GM23248 (cell line): Measurements from ENCODE around the gene GHR. TPM values are rescaled to one million over a fixed set of nuclear protein-coding genes. Genes with fewer than 3 reads are reported as not detected.
"Not testable (repeated sequence)": the region's sequence is repeated elsewhere in the genome, so short reads cannot be mapped to it uniquely, and the experiment has no call there.

Source experiments
- DNase-seq: peaks from one replicate; pipeline ENCODE4 v3.0.0-alpha.2; 2015
- H2AFZ ChIP-seq: fragments of 200-600 bp; sonication (generic); 2 replicates; pipeline ENCODE4 v1.6.1; 2016; ENCODE audit warnings: antibody characterized with exemption
- H3F3A ChIP-seq: fragments of 200-600 bp; sonication (generic); 2 replicates; pipeline ENCODE4 v1.6.1; 2016; ENCODE audit warnings: mild to moderate bottlenecking, antibody characterized with exemption, mixed run types; ENCODE audit not compliant: insufficient read depth
- H3K27ac ChIP-seq: fragments of 200-600 bp; sonication (generic); 2 replicates; pipeline ENCODE4 v1.5.1; 2016; ENCODE audit warnings: mild to moderate bottlenecking
- H3K27me3 ChIP-seq: fragments of 200-600 bp; sonication (generic); replicated peaks from 2 replicates; pipeline ENCODE4 v1.6.1; 2016; ENCODE audit warnings: mild to moderate bottlenecking; ENCODE audit not compliant: insufficient read depth
- H3K36me3 ChIP-seq: fragments of 200-600 bp; sonication (generic); 2 replicates; pipeline ENCODE4 v1.6.1; 2016; ENCODE audit warnings: low read depth, mild to moderate bottlenecking
- H3K4me1 ChIP-seq: fragments of 200-600 bp; sonication (generic); 2 replicates; pipeline ENCODE4 v1.6.1; 2016; ENCODE audit warnings: mild to moderate bottlenecking; ENCODE audit not compliant: insufficient read depth
- H3K4me2 ChIP-seq: fragments of 200-600 bp; sonication (generic); one replicate; pipeline ENCODE4 v1.6.1; 2016; ENCODE audit warnings: mild to moderate bottlenecking; ENCODE audit not compliant: unreplicated experiment
- H3K4me3 ChIP-seq: fragments of 200-600 bp; sonication (generic); 2 replicates; pipeline ENCODE4 v1.5.1; 2016; ENCODE audit warnings: mild to moderate bottlenecking
- H3K79me2 ChIP-seq: fragments of 200-600 bp; sonication (generic); 2 replicates; pipeline ENCODE4 v1.6.1; 2016; ENCODE audit warnings: mild to moderate bottlenecking; ENCODE audit not compliant: insufficient read depth
- H3K9ac ChIP-seq: fragments of 200-600 bp; sonication (generic); 2 replicates; pipeline ENCODE4 v1.6.1; 2016; ENCODE audit warnings: mild to moderate bottlenecking
- H3K9me2 ChIP-seq: fragments of 200-600 bp; sonication (generic); 2 replicates; pipeline ENCODE4 v1.6.1; 2016; ENCODE audit warnings: mixed run types, mild to moderate bottlenecking, moderate library complexity; ENCODE audit not compliant: insufficient read depth
- H3K9me3 ChIP-seq: fragments of 200-600 bp; sonication (generic); one replicate; pipeline ENCODE4 v1.6.1; 2017; ENCODE audit warnings: low read depth
- H4K20me1 ChIP-seq: fragments of 200-600 bp; sonication (generic); 2 replicates; pipeline ENCODE4 v1.6.0; 2016; ENCODE audit not compliant: insufficient read depth
- EZH2 ChIP-seq: fragments of 200-600 bp; sonication (generic); IDR thresholded peaks from 2 replicates; pipeline ENCODE4 v1.6.1; 2018; ENCODE audit warnings: antibody characterized with exemption, mild to moderate bottlenecking; ENCODE audit not compliant: insufficient read depth, poor library complexity, severe bottlenecking
- EZH2phosphoT487 ChIP-seq: fragments of 200-600 bp; sonication (generic); IDR thresholded peaks from 2 replicates; pipeline ENCODE4 v1.6.1; 2018; ENCODE audit warnings: antibody characterized with exemption, moderate library complexity, mild to moderate bottlenecking, low read depth; ENCODE audit not compliant: insufficient read depth
- WGBS, 2 experiments: methylation state at CpG; one replicate each; pipeline ENCODE4 v1.1.6; 2015 to 2017; ENCODE audit warnings: low lambda C conversion rate in 2 of 2, low coverage in 1 of 2; ENCODE audit errors: missing lambda C conversion rate in 2 of 2; 5-methylcytosine and 5-hydroxymethylcytosine counted together
- in situ Hi-C: fragments of 300-500 bp; cut with MboI; formaldehyde crosslinking; loops from 2 replicates; pipeline ENCODE4 v1.15.0; 2020
- polyA plus RNA-seq: library from polyadenylated mRNA; unstranded; fragments of >200 nt; fragmentation: Nextera tagmentation; extraction: Ambion mirVana; gene quantifications from 2 replicates; pipeline ENCODE4 v1.2.1, GENCODE V29; 2016
- total RNA-seq: library from RNA; depleted of rRNA; stranded (reverse); fragments of >200 nt; shearing (Covaris generic); gene quantifications from 2 replicates; pipeline ENCODE4 v1.2.3, GENCODE V29; 2014

Gene GHR
- total and polyA plus RNA-seq, 2 experiments from 2014 or later: 0.64 to 1.5 TPM

DNA sequence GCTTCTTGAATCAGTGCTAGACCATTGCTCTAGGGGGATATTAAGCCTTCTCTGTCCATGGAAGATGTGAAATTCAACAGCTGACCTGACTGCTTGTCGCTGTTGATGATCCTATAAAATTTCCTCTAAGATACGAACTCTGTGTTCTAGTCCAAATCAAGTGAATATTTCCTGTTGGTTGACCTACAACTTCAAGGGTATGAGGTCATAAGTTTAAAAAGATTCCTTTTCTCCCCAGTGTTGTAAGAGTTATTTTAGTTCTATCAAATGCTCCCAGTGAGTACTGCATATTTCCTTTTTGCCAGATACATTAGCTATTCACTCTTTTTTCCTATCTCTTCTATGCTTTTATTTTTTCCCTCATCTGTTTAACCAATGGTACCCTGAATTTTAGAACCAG lies 230.5 kb downstream of the GHR start:
- H2AFZ ChIP-seq: no peak overlapping the region
- no peaks in the 10 kb centered on the region for H3K36me3 ChIP-seq
- TF ChIP-seq EZH2phosphoT487 (no peak), EZH2 (no peak)
- in situ Hi-C loops: no loop called here
- DNase-seq: no peak
- H3K79me2 ChIP-seq: no peaks in the 10 kb centered on the region
- no peak overlapping the region for H3K4me3 ChIP-seq
- WGBS, 2 experiments: 80% methylated on average over 2 of the region's 2 CpGs
- no peaks in the 10 kb centered on the region for H3F3A ChIP-seq
- no peak overlapping the region for H3K9ac ChIP-seq
- H3K9me2 ChIP-seq: no peaks in the 10 kb centered on the region
- H3K27me3 ChIP-seq: no peaks in the 10 kb centered on the region
- no peak overlapping the region for H3K27ac ChIP-seq
- no peak overlapping the region for H3K4me2 ChIP-seq
- H3K9me3 ChIP-seq: no peaks in the 10 kb centered on the region
- no peaks in the 10 kb centered on the region for H3K4me1 ChIP-seq
- H4K20me1 ChIP-seq: no peaks in the 10 kb centered on the region

DNA sequence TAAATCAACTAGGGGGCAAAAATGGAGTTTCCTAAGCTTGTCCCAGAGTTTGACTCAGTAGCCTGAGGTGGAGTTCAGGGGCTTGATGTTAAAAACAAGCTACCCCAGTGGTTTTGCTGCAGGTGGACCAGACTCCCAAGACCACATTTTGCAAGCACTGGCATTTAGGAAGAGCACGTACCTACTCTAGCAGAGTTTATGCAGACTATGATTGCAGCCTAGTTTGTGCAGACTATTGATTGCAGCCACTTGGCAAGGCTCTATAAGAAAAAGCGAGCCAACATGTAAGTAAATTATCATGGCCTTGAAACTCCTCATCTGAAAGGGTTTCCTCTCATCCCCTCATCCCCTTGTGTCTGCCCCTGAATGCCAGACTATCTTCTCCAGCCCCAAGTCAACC lies 231.4 kb downstream of the GHR start:
- no peaks in the 10 kb centered on the region for H3K79me2 ChIP-seq
- in situ Hi-C loops: no loop called here
- WGBS, 2 experiments: 83 to 85% methylated on average over 2 of the region's 2 CpGs

DNA sequence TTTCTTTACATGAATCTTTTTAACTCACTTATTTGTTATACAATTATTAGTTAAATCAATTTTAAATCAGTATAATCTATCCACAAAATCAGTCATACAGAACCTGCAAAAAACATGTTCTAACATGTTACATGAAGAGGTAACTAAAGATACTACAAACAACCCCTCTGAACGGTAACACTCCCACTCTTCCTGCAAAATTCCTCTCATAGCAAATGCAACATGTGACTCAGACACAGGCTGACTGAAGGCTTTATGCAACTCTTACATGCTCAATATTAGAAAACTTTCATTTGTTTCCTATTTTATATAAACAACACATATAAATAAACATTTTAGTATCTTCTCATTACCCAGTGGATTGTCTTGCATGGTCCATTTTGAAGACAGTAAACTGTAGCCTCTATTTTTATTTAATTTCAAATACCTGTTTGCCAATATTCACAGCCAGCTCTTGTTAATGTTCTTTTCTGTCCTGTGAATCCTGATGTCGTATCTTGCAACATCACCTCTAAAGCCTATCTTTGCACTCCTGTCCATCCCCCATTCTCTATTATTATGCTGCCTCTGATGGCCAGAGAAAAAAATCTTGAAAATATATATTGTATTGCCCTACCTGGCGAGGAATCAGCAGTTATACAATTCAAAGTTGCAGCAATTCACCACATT lies 232.9 kb downstream of the GHR start:
- TF ChIP-seq EZH2: no peak
- no peak for TF ChIP-seq EZH2phosphoT487
- no peak overlapping the region for H3K9ac ChIP-seq
- peak overlapping the region; percentile 18 for H3K4me3 ChIP-seq
- WGBS, 2 experiments: 40 to 43% methylated on average over 3 of the region's 3 CpGs
- no peaks in the 10 kb centered on the region for H4K20me1 ChIP-seq
- no peaks in the 10 kb centered on the region for H3K36me3 ChIP-seq
- H3K9me2 ChIP-seq: no peaks in the 10 kb centered on the region
- no peaks in the 10 kb centered on the region for H3K27me3 ChIP-seq
- H3K4me2 ChIP-seq: peak overlapping the region; percentile 2
- no peaks in the 10 kb centered on the region for H3K79me2 ChIP-seq
- peak; percentile 47 for DNase-seq
- H3K4me1 ChIP-seq: no peaks in the 10 kb centered on the region
- H3K27ac ChIP-seq: no peak overlapping the region
- in situ Hi-C loops: no loop called here
- H2AFZ ChIP-seq: peak overlapping the region; percentile 35; the same call in 1 of the 2 replicates
- H3K9me3 ChIP-seq: no peaks in the 10 kb centered on the region
- no peaks in the 10 kb centered on the region for H3F3A ChIP-seq

More for the DNA sequence above, 231.4 kb downstream of the GHR start:
- Histone ChIP-seq H3K4me3 (no peak overlapping the region), H3K27ac (no peak overlapping the region), H3K27me3 (no peaks in the 10 kb centered on the region), H4K20me1 (no peaks in the 10 kb centered on the region), H3K4me1 (no peaks in the 10 kb centered on the region), H3K9ac (no peak overlapping the region), H3K9me2 (no peaks in the 10 kb centered on the region), H3K4me2 (no peak overlapping the region), H3K36me3 (no peaks in the 10 kb centered on the region), H3F3A (no peaks in the 10 kb centered on the region), H2AFZ (no peak overlapping the region), H3K9me3 (no peaks in the 10 kb centered on the region)
- TF ChIP-seq EZH2 (no peak), EZH2phosphoT487 (no peak)
- no peak for DNase-seq

DNA sequence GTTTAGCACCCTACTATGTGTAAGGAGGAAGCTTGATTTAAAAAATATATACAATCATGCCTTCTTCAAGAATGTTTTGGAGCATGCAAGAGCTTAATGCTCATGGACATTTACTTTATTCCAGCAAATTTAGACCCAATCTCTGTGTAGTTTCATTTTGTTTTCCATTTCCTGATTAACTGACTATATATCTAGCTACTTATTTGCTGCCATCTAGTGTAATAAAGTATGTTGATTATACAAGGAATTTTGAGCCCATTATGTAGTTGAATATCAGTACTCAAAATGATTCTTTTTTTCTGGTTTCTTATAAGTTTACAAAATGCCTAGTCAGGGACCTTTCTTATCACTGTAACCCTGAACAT lies 233.4 kb downstream of the GHR start:
- Histone ChIP-seq H3K4me2 (peak overlapping the region; percentile 2), H3K79me2 (no peaks in the 10 kb centered on the region), H3K36me3 (no peaks in the 10 kb centered on the region), H4K20me1 (no peaks in the 10 kb centered on the region), H3K27me3 (no peaks in the 10 kb centered on the region), H3K4me3 (peak overlapping the region; percentile 18), H3F3A (no peaks in the 10 kb centered on the region), H2AFZ (peak overlapping the region; percentile 35; the same call in 1 of the 2 replicates), H3K9me2 (no peaks in the 10 kb centered on the region), H3K4me1 (no peaks in the 10 kb centered on the region), H3K9me3 (no peaks in the 10 kb centered on the region), H3K9ac (no peak overlapping the region), H3K27ac (no peak overlapping the region)
- TF ChIP-seq EZH2 (no peak), EZH2phosphoT487 (no peak)
- DNase-seq: peak; percentile 24
- in situ Hi-C loops: no loop called here

DNA sequence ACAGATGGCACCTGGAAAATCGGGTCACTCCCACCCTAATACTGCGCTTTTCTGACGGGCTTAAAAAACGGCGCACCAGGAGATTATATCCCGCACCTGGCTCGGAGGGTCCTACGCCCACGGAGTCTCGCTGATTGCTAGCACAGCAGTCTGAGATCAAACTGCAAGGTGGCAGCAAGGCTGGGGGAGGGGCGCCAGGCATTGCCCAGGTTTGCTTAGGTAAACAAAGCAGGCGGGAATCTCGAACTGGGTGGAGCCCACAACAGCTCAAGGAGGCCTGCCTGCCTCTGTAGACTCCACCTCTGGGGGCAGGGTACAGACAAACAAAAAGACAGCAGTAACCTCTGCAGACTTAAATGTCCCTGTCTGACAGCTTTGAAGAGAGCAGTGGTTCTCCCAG lies 236.6 kb downstream of the GHR start:
- H3F3A ChIP-seq, H3K4me3 ChIP-seq, H4K20me1 ChIP-seq, H3K4me2 ChIP-seq, H3K9me3 ChIP-seq, H3K9me2 ChIP-seq, H2AFZ ChIP-seq, H3K27ac ChIP-seq, in situ Hi-C loops, DNase-seq, H3K27me3 ChIP-seq, H3K4me1 ChIP-seq, H3K36me3 ChIP-seq, H3K9ac ChIP-seq, H3K79me2 ChIP-seq: not testable (repeated sequence)
- 78 to 89% methylated on average over 11 to 13 of the region's 13 CpGs for WGBS, 2 experiments
